ENCODE data around the gene IPO8.

The IPO8 gene

DNA sequence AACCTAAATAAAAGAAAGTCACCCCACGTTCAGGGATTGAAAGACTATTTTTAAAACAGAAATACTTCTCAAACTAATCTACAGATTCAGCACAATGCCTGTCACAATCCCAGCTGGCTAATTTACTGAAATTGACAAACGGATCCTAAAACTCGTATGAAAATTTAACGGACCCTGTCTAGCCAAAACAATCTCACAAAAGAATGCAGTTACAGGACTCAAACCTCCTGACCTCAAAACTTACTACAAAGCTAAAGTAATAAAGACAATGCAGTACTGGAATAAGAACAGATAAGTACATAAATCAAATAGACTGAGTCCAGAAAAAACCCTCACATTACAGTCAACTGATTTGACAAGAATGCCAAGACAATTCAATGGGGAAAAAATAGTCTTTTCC, 48.8 kb downstream of the IPO8 start:
- ATAC-seq: no peak
- TF ChIP-seq ESRRG (CRISPR knock-in tag; IDR thresholded peaks at IDR 0.05) (no peak), BACH2 (CRISPR knock-in tag; IDR thresholded peaks at IDR 0.05; ENCODE audit: borderline replicate concordance) (no peak), TCF4 (CRISPR knock-in tag; IDR thresholded peaks at IDR 0.05; ENCODE audit: borderline replicate concordance) (no peak), ZC3H10 (CRISPR knock-in tag; IDR thresholded peaks at IDR 0.05) (no peak), ARNTL (CRISPR knock-in tag; IDR thresholded peaks at IDR 0.05; ENCODE audit: borderline replicate concordance, low read depth) (no peak), RARB (CRISPR knock-in tag; IDR thresholded peaks at IDR 0.05) (no peak), ZNF70 (CRISPR knock-in tag; IDR thresholded peaks at IDR 0.05) (no peak), PPARA (CRISPR knock-in tag; IDR thresholded peaks at IDR 0.05; ENCODE audit: borderline replicate concordance) (no peak), ZFP30 (CRISPR knock-in tag; IDR thresholded peaks at IDR 0.05) (no peak), ZFP3 (CRISPR knock-in tag; IDR thresholded peaks at IDR 0.05) (no peak), GLIS3 (CRISPR knock-in tag; IDR thresholded peaks at IDR 0.05) (no peak)
- TF ChIP-seq, protein P1, sequence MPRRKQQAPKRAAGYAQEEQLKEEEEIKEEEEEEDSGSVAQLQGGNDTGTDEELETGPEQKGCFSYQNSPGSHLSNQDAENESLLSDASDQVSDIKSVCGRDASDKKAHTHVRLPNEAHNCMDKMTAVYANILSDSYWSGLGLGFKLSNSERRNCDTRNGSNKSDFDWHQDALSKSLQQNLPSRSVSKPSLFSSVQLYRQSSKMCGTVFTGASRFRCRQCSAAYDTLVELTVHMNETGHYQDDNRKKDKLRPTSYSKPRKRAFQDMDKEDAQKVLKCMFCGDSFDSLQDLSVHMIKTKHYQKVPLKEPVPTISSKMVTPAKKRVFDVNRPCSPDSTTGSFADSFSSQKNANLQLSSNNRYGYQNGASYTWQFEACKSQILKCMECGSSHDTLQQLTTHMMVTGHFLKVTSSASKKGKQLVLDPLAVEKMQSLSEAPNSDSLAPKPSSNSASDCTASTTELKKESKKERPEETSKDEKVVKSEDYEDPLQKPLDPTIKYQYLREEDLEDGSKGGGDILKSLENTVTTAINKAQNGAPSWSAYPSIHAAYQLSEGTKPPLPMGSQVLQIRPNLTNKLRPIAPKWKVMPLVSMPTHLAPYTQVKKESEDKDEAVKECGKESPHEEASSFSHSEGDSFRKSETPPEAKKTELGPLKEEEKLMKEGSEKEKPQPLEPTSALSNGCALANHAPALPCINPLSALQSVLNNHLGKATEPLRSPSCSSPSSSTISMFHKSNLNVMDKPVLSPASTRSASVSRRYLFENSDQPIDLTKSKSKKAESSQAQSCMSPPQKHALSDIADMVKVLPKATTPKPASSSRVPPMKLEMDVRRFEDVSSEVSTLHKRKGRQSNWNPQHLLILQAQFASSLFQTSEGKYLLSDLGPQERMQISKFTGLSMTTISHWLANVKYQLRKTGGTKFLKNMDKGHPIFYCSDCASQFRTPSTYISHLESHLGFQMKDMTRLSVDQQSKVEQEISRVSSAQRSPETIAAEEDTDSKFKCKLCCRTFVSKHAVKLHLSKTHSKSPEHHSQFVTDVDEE (CRISPR knock-in tag; IDR thresholded peaks at IDR 0.05): no peak
- TF ChIP-seq, protein P2, sequence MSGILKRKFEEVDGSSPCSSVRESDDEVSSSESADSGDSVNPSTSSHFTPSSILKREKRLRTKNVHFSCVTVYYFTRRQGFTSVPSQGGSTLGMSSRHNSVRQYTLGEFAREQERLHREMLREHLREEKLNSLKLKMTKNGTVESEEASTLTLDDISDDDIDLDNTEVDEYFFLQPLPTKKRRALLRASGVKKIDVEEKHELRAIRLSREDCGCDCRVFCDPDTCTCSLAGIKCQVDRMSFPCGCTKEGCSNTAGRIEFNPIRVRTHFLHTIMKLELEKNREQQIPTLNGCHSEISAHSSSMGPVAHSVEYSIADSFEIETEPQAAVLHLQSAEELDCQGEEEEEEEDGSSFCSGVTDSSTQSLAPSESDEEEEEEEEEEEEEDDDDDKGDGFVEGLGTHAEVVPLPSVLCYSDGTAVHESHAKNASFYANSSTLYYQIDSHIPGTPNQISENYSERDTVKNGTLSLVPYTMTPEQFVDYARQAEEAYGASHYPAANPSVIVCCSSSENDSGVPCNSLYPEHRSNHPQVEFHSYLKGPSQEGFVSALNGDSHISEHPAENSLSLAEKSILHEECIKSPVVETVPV (CRISPR knock-in tag; IDR thresholded peaks at IDR 0.05): no peak

DNA sequence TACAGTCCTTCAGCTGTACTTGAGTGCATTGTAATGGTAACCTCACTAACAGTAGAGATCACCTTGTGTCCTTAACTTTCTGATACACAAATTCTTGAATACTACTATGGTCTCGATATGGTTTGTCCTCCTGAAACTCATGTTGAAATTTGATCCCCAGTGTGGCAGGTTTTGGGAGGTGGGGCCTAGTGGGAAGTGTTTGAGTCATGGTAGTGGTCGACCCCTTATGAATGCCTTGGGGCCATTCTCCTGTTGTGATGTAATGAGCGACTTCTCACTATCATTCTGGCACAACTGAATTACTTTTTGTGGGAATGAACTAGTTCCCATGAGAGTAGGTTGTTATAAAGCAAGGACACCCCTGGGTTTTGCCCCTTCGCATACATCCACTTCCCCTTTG, 52.3 kb downstream of the IPO8 start:
- ATAC-seq: no peak

DNA sequence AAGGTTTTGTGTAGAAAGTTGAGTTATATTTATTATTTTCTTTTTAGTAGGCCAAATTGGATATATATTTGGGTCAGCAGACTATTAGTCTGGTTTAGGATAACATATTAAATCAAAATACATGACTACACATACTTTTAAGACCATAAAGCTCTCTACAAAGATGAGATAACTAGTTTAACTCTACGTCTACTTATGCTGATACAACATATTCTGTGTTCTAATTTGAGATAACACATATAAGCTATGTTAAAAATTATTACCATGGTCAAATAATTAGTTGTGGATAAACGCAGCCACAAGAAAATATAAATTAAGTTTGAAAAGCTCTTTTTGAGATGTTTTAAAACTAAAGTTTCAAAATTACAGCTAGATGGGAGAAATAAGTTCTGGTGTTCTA, 55.3 kb downstream of the IPO8 start:
- no peak for ATAC-seq
- no peak for TF ChIP-seq BACH2 (CRISPR knock-in tag; IDR thresholded peaks at IDR 0.05; ENCODE audit: borderline replicate concordance)
- TF ChIP-seq, protein P2 (CRISPR knock-in tag; IDR thresholded peaks at IDR 0.05): no peak
- TF ChIP-seq ISL1 (CRISPR knock-in tag; IDR thresholded peaks at IDR 0.05): no peak
- no peak for TF ChIP-seq ESRRG (CRISPR knock-in tag; IDR thresholded peaks at IDR 0.05)
- TF ChIP-seq TCF4 (CRISPR knock-in tag; IDR thresholded peaks at IDR 0.05; ENCODE audit: borderline replicate concordance): no peak
- TF ChIP-seq SNAI2 (CRISPR knock-in tag; IDR thresholded peaks at IDR 0.05): no peak
- no peak for TF ChIP-seq OSR1 (CRISPR knock-in tag; IDR thresholded peaks at IDR 0.05)

More for the DNA sequence above, 52.3 kb downstream of the IPO8 start:
- TF ChIP-seq, protein P2 (CRISPR knock-in tag; IDR thresholded peaks at IDR 0.05): no peak
- TF ChIP-seq RARB (CRISPR knock-in tag; IDR thresholded peaks at IDR 0.05) (no peak), CSDC2 (CRISPR knock-in tag; IDR thresholded peaks at IDR 0.05) (no peak), ESRRG (CRISPR knock-in tag; IDR thresholded peaks at IDR 0.05) (no peak), OSR1 (CRISPR knock-in tag; IDR thresholded peaks at IDR 0.05) (no peak), TOX (CRISPR knock-in tag; IDR thresholded peaks at IDR 0.05; ENCODE audit: borderline replicate concordance) (no peak), ZFP3 (CRISPR knock-in tag; IDR thresholded peaks at IDR 0.05) (no peak)
- TF ChIP-seq, protein P1 (CRISPR knock-in tag; IDR thresholded peaks at IDR 0.05): no peak
- TF ChIP-seq, protein P3, sequence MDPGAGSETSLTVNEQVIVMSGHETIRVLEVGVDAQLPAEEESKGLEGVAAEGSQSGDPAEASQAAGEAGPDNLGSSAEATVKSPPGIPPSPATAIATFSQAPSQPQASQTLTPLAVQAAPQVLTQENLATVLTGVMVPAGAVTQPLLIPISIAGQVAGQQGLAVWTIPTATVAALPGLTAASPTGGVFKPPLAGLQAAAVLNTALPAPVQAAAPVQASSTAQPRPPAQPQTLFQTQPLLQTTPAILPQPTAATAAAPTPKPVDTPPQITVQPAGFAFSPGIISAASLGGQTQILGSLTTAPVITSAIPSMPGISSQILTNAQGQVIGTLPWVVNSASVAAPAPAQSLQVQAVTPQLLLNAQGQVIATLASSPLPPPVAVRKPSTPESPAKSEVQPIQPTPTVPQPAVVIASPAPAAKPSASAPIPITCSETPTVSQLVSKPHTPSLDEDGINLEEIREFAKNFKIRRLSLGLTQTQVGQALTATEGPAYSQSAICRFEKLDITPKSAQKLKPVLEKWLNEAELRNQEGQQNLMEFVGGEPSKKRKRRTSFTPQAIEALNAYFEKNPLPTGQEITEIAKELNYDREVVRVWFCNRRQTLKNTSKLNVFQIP (CRISPR knock-in tag; IDR thresholded peaks at IDR 0.05; ENCODE audit: borderline replicate concordance, low read depth): no peak
